Heart left ventricle (tissue), 13 donors: ENCODE data around the gene CTNNBIP1.

Source experiments
- CTCF ChIP-seq, 12 donors: fragments of 200-600 bp; sonication (generic) in 4 of 12; IDR thresholded peaks; one replicate each; pipeline versions ENCODE4 v1.5.0 to v1.8.0; 2018 to 2022; ENCODE audit warnings: antibody characterized with exemption in 12 of 12, mild to moderate bottlenecking in 5 of 12
- POLR2A ChIP-seq, 2 donors: fragments of 450-650 bp; IDR thresholded peaks; one replicate each; pipeline ENCODE4 v1.6.1; 2017; ENCODE audit warnings: antibody characterized with exemption in 2 of 2, mild to moderate bottlenecking in 2 of 2, moderate library complexity in 2 of 2
- donor health status: ischemic (EF 13 %, LVEDD 7.1; RV severe dilation, severe dysfunction).
- donor health status: DM: no; HTN: yes; CAD: no.
- donor health status: DM: no; HTN: no; CAD: no.
- donor health status: ischemic (EF 25% LVEDD 6.9; RV normal size, moderate dysfunction).
- donor health status: ischemic (EF 25% LVEDD 5.7; RV mildly dilated, moderate dysfunction).
- donor health status: ischemic (EF 35%, LVEDD 5.7; RV mildly dilated, moderate dysfunction).
- donor health status: nonischemic (EF 11% LVEDD 7.7; RV severe dilation, severe dysfunction).
- donor health status: DM: yes; HTN: yes; CAD: no.
- donor health status: PGD.
- donor health status: ischemic (EF 29% LVEDD 5.4; RV normal size, mild dysfunction).
- donor health status: nonischemic (EF 23%, LVEDD 6.1; RV moderate dilation, normal function).

- TF ChIP-seq CTCF (IDR thresholded peaks at IDR 0.05) (peak; percentile 18 to 56 (median 32)), POLR2A (IDR thresholded peaks at IDR 0.05) (no peak)
Measured at GRCh38 chr1:9942399-9942938, 32.4 kb upstream of the CTNNBIP1 start.
